Hepatic stellate cell (primary cell): Measurements from ENCODE around the gene ZNF613.
"Not testable (repeated sequence)": the region's sequence is repeated elsewhere in the genome, so short reads cannot be mapped to it uniquely, and the experiment has no call there.

ENCODE experiments used
- DNase-seq: peaks from one replicate; pipeline ENCODE4 v3.0.0; 2011; ENCODE audit warnings: low spot score

The ZNF613 gene

GRCh38 chr19:51926784-51927741, at the start of gene ZNF613:
Gene ZNF613, plus strand, starts transcription at chr19:51927472. Its CDS starts 8,749 bp downstream, at chr19:51936221.
- DNase-seq: peak; percentile 76

DNA sequence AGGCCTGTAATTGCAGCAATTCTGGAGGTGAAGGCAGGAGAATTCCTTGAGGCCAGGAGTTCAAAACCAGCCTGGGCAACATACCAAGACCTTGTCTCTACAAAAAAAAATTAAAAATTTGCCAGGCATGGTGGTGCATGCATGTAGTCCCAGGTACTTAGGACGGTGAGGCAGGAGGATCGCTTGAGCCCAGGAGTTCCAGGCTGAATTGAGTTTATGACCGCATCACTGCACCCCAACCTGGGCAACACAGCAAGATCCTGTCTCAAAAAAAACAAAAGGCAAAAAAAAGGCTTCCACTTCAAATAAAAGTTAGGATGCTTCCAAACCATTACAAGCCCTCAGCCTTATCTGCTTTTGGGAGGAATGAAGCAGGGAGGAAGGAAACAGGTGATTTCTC, 44.8 kb upstream of the ZNF613 start:
- no peak for DNase-seq

DNA sequence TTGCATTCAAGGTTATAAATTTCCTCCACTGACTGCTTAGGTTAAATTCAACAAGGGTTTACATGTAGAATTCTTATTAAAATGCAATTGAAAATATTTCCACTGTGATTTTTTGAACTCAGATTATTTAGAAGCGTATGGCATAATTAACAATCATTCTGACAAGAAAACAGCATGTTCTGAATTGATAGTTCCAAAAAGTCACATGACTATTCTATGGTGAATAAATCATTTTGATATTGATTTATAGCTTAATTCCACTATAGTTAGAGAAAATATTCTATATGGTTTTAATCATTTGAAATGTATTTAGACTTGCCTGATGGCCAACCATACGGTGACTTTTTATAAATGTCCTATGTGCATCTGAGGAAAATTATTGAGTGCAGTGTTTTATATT, 42.6 kb upstream of the ZNF613 start:
- no peak for DNase-seq

GRCh38 chr19:51887522-51888498, 39.5 kb upstream of the ZNF613 start, which contains the start of gene ZNF577:
Gene ZNF577, minus strand, starts transcription at chr19:51887951. Its CDS starts 7,569 bp downstream, at chr19:51880382.
- DNase-seq: peak; percentile 81

DNA sequence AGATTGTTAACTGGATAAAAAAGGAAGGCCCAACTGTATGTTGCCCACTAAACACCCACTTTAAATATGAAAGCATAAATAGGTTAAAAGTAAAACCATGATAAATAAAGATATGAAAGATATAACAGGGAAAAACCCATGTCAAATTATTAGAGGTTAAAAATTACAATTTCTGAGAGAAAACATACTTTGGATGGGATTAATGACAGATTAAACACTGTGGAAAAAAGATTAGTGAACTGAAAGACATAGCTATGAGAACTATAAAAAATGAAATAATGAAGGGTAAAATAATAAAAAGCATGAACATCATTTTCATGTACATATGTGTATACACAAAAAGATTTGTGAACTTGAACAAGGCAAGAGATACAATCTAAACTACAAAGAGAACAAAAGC, 37.3 kb upstream of the ZNF613 start:
- DNase-seq: no peak

DNA sequence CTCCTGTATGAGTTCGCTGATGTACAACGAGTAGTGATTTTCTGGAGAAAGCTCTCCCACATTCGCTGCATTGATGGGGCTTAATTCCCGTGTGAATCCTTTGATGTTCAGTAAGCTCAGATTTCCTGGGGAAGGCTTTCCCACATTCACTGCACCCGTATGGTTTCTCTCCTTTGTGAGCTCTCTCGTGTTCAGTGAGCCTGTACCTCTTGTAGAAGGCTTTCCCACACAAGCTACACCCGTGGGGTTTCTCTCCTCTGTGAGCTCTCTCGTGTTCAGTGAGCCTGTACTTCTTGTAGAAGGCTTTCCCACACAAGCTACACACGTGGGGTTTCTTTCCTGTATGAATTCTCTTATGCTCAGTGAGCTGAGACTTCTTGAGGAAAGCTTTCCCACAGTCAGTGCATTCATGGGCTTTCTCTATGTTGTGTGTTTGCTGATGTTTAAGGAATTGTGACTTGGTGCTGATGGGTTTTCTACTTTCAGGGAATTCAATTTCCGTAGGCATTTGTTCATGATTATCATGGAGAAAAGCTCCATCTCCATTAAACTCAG, 36.0 kb upstream of the ZNF613 start:
- no peak for DNase-seq

DNA sequence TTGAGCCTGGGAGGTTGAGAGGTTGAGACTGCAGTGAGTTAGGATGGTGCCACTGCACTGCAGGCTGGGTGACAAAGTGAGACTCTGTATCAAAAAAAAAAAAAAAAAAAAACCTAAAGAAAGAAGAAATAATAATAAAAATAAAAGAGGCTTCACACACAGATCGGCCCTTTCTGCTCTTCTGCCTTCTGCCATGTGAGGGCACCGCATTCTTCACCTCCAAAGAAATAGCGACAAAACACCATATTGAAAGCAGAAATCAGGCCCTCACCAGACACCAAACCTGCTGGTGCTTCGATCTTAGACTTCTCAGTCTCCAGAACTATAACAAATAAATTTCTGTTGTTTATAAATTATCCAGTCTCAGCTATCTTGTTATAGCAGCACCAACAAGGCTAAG, 25.4 kb upstream of the ZNF613 start:
- no peak for DNase-seq

GRCh38 chr19:51903192-51903591, 24.1 kb upstream of the ZNF613 start:
- no peak for DNase-seq

DNA sequence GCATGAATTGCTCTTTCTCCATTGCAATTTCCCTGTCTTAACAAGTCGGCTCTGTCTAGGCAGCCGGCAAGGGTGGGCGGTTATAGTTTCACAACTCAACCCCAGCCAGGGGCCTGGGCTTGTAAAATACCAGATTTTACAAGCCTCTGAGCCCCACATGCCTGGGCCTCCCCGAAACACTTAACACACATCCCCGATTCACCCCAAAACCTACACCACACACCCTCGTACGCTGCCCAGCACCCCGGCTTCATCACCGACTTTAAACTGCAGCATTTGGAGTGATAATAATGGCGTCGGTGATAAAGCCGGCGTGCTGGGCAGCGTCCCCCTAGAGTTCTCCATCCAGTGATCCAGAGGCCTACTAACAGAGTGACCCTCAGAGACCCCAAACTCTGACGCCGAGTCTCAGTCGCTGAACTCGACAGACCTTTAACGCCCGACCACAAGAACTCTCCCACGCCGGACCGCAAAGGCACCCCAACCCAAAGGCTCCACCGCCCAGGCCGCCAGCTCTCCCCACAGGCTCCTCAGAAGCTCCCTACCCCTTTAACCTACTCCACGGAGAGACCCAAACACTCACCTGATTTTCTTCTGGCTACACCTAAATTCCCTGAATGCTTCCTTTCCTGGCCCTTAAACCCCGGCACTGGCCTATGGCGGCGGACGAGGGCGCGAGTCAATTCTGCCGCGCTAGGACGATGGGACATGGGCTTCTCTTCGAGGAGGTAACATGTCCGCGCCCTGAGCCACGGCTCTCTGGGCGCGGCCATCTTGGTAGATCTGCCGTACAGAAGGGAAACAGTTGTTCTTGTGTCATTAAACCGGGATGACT, 22.7 kb upstream of the ZNF613 start, which contains the start of gene ZNF649:
Gene ZNF649, minus strand, starts transcription at position 687 of the 835 bp plus-strand sequence. CDS start 4,910 bp downstream, outside the sequence.
- DNase-seq: peak; percentile 75

GRCh38 chr19:51905206-51905605, 22.1 kb upstream of the ZNF613 start:
- DNase-seq: no peak

DNA sequence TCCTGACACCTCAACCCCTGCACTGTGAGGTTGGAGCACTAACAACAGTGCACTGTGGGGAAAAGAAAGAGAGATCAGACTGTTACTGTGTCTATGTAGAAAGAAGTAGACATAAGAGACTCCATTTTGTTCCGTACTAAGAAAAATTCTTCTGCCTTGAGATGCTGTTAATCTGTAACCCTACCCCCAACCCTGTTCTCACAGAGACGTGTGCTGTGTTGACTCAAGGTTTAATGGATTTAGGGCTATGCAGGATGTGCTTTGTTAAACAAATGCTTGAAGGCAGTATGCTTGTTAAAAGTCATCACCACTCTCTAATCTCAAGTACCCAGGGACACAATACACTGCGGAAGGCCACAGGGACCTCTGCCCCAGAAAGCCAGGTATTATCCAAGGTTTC, 21.6 kb upstream of the ZNF613 start:
- DNase-seq: not testable (repeated sequence)

GRCh38 chr19:51906108-51906507, 21.2 kb upstream of the ZNF613 start:
- DNase-seq: not testable (repeated sequence)

GRCh38 chr19:51907981-51908380, 19.3 kb upstream of the ZNF613 start:
- DNase-seq: not testable (repeated sequence)

DNA sequence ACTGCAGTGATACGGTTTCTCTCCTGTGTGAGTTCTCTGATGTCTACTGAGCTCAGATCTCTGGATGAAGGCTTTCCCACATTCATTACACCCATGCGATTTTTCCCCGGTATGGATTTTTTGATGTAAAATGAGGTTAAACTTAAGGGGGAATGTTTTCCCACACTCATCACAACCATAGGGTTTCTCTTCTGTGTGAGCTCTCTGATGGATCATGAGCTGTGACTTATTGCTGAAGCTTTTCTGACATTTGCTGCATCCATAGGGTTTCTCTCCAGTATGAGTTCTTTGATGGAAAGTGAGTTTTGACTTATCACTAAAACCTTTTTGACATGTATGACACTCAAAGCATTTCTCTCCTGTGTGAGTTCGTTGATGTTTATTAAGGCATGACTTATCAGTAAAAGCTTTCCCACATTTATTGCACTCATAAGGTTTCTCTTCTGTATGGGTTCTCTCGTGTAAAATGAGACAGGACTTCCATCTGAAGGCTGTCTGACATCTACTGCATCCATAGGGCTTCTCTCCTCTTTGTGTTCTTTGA, 11.9 kb upstream of the ZNF613 start:
- no peak for DNase-seq

- DNase-seq: no peak
Observed at GRCh38 chr19:51916167-51916566, 11.1 kb upstream of the ZNF613 start.

GRCh38 chr19:51919606-51920005, 7.7 kb upstream of the ZNF613 start:
- DNase-seq: no peak

- no peak for DNase-seq
Observed at GRCh38 chr19:51921949-51922348, 5.3 kb upstream of the ZNF613 start.

GRCh38 chr19:51926426-51926783, 867 bp upstream of the ZNF613 start:
- no peak for DNase-seq

DNA sequence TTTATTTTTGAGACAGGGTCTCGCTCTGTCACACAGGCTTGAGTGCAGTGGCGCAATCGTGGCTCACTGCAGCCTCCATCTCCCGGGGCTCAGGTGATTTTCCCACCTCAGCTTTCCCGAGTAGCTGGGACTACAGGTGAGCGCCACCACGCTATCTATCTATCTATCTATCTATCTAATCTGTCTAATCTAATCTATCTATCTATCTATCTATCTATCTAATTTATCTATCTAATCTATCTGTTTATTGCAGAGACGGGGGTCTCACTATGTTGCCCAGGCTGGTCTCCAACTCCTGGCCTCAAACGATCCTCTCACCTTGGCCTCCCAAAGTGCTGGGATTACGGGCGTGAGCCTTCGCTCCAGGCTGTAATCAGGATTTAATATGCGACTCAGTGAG, 587 bp downstream of the ZNF613 start:
- DNase-seq: no peak

DNA sequence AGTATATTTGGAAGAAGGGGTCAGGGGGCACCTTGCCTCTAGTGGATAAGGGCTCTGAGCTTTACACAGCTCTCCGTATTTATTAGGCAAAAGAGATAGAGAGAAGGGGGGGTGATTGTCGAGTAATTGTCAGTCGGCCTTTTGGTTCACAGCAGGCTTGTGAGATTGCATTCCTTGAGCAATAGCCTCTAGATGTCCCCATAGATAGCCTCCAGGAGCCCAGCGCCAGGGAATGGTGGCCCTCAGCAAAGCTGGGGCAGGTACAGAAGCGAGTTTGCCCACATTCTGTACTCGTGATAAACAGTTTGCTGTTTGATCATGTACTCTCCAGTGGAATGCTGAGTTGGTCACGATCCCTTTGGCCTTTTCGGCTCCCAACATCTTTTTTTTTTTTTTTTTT, 4.6 kb downstream of the ZNF613 start:
- DNase-seq: no peak

DNA sequence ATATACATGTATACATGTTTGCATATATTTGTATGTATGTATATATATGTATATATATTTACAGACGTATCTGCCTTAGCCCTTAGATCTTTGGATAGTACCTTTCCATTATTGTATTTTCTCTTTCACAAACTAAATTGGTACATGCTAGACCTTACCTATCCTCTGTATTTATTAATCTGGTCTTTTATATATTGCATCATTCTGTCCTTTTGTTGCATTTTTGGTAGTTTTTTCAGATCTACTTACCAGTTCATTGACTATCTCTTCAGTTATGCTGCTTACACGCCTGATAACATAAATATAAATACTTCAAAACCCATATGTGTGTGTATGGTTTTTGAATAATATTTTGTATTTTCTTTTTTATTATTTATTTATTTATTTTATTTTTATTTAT, 11.7 kb downstream of the ZNF613 start:
- DNase-seq: no peak
